PC-3 (cell line): ENCODE data around the gene RFLNA. TPM values are rescaled to one million over a fixed set of nuclear protein-coding genes. Genes with fewer than 3 reads are reported as not detected.

Experiments
- ATAC-seq: fragments of 200-7000 bp; cut with Tn5 transposase; 2 replicates; pipeline ENCODE4 v1.9.1; 2020; ENCODE audit warnings: mild to moderate bottlenecking, moderate library complexity
- BruUV-seq: library from RNA; stranded (reverse); fragments of 400-500 nt; replicated peaks from 2 replicates; lab custom pipeline; 2021; lab: Mats Ljungman, UMichigan
- CTCF ChIA-PET: fragments of 300-600 bp; sonication (Branson Sonifier 250); formaldehyde crosslinking; loops from one replicate; lab custom pipeline; 2022; ENCODE audit warnings: antibody characterized with exemption; lab: Charles Lee
- POLR2A ChIA-PET: fragments of 300-600 bp; sonication (Branson Sonifier 250); formaldehyde crosslinking; loops from one replicate; lab custom pipeline; 2022; ENCODE audit warnings: antibody characterized with exemption; ENCODE audit not compliant: unreplicated experiment; lab: Charles Lee
- DNase-seq: peaks from one replicate; pipeline ENCODE4 v3.0.0-alpha.2; 2015
- H2AFZ ChIP-seq: fragments of 300-600 bp; sonication (generic); 2 replicates; pipeline ENCODE4 v1.6.0; 2016; ENCODE audit warnings: antibody characterized with exemption, low read length
- H3F3A ChIP-seq: fragments of 300-600 bp; sonication (generic); one replicate; pipeline ENCODE4 v1.6.0; 2017; ENCODE audit warnings: antibody characterized with exemption, low read length, control low read depth, mild to moderate bottlenecking; ENCODE audit not compliant: unreplicated experiment
- H3K27ac ChIP-seq: fragments of 300-600 bp; sonication (generic); 2 replicates; pipeline ENCODE4 v1.5.1; 2016; ENCODE audit warnings: mild to moderate bottlenecking, low read length
- H3K27me3 ChIP-seq: fragments of 300-600 bp; sonication (generic); 2 replicates; pipeline ENCODE4 v1.6.1; 2016; ENCODE audit warnings: low read length, mixed read lengths
- H3K36me3 ChIP-seq: fragments of 300-600 bp; sonication (generic); 2 replicates; pipeline ENCODE4 v1.6.1; 2016; ENCODE audit warnings: low read depth, mixed run types, low read length, mixed read lengths
- H3K4me1 ChIP-seq: fragments of 300-600 bp; sonication (generic); 2 replicates; pipeline ENCODE4 v1.5.1; 2016; ENCODE audit warnings: low read length; ENCODE audit not compliant: insufficient read depth
- H3K4me2 ChIP-seq: fragments of 300-600 bp; sonication (generic); 2 replicates; pipeline ENCODE4 v1.6.0; 2016; ENCODE audit warnings: low read length
- H3K4me3 ChIP-seq: fragments of 300-600 bp; sonication (generic); 2 replicates; pipeline ENCODE4 v1.5.1; 2016; ENCODE audit warnings: mild to moderate bottlenecking, low read length, mixed read lengths
- H3K79me2 ChIP-seq: fragments of 300-600 bp; sonication (generic); 2 replicates; pipeline ENCODE4 v1.6.1; 2017; ENCODE audit warnings: low read length, mixed read lengths
- H3K9ac ChIP-seq: fragments of 300-600 bp; sonication (generic); 2 replicates; pipeline ENCODE4 v1.6.0; 2016; ENCODE audit warnings: mild to moderate bottlenecking, low read length
- H3K9me2 ChIP-seq: fragments of 300-600 bp; sonication (generic); replicated peaks from 2 replicates; pipeline ENCODE4 v1.6.1; 2016; ENCODE audit warnings: mixed run types, low read length, mixed read lengths
- H3K9me3 ChIP-seq: fragments of 300-600 bp; sonication (generic); 2 replicates; pipeline ENCODE4 v1.6.1; 2016; ENCODE audit warnings: low read length, mixed read lengths
- H4K20me1 ChIP-seq: fragments of 300-600 bp; sonication (generic); 2 replicates; pipeline ENCODE4 v1.6.1; 2016; ENCODE audit warnings: low read length, mixed read lengths
- CTCF ChIP-seq: fragments of 300-600 bp; sonication (generic); conservative IDR thresholded peaks from 2 replicates; pipeline ENCODE4 v1.5.1; 2017; ENCODE audit warnings: antibody characterized with exemption, low read depth, mild to moderate bottlenecking, low read length
- EZH2 ChIP-seq: fragments of 300-600 bp; sonication (generic); IDR thresholded peaks from one replicate; pipeline ENCODE4 v1.6.1; 2017; ENCODE audit warnings: antibody characterized with exemption, mild to moderate bottlenecking, low read length; ENCODE audit not compliant: unreplicated experiment
- EZH2phosphoT487 ChIP-seq: fragments of 300-600 bp; sonication (generic); IDR thresholded peaks from 2 replicates; pipeline ENCODE4 v1.6.1; 2018; ENCODE audit warnings: mild to moderate bottlenecking, antibody characterized with exemption, low read length, borderline replicate concordance
- intact Hi-C: fragments of 100-400 bp; cut with micrococcal nuclease; formaldehyde crosslinking; loops from 2 replicates; pipeline ENCODE4 v1.9.0; 2023
- total RNA-seq: library from RNA; depleted of rRNA; stranded (reverse); fragments of >200 nt; gene quantifications from 2 replicates; pipeline ENCODE4 v1.2.3, GENCODE V29; 2014

Gene RFLNA
- total RNA-seq, 1 experiment from 2014 or later = not detected

- Histone ChIP-seq H3K4me1 (no peaks in the 10 kb centered on the region), H3K4me2 (no peak overlapping the region), H3K27ac (no peak overlapping the region), H3F3A (no peaks in the 10 kb centered on the region), H4K20me1 (no peaks in the 10 kb centered on the region), H2AFZ (no peak overlapping the region), H3K9ac (no peak overlapping the region), H3K36me3 (no peaks in the 10 kb centered on the region), H3K79me2 (no peaks in the 10 kb centered on the region), H3K9me3 (no peaks in the 10 kb centered on the region), H3K27me3 (peaks cover 94% of the 10 kb centered on the region), H3K4me3 (no peak overlapping the region), H3K9me2 (no peaks in the 10 kb centered on the region)
- CTCF ChIA-PET = no interaction called here
- intact Hi-C loops = no loop called here
- DNase-seq (no peak), ATAC-seq (no peak)
- no TSS peak for BruUV-seq
- TF ChIP-seq EZH2phosphoT487 (no peak), EZH2 (no peak), CTCF (no peak)
- POLR2A ChIA-PET = no interaction called here
Measured at GRCh38 chr12:124254126-124254525, 40.8 kb upstream of the RFLNA start.

DNA sequence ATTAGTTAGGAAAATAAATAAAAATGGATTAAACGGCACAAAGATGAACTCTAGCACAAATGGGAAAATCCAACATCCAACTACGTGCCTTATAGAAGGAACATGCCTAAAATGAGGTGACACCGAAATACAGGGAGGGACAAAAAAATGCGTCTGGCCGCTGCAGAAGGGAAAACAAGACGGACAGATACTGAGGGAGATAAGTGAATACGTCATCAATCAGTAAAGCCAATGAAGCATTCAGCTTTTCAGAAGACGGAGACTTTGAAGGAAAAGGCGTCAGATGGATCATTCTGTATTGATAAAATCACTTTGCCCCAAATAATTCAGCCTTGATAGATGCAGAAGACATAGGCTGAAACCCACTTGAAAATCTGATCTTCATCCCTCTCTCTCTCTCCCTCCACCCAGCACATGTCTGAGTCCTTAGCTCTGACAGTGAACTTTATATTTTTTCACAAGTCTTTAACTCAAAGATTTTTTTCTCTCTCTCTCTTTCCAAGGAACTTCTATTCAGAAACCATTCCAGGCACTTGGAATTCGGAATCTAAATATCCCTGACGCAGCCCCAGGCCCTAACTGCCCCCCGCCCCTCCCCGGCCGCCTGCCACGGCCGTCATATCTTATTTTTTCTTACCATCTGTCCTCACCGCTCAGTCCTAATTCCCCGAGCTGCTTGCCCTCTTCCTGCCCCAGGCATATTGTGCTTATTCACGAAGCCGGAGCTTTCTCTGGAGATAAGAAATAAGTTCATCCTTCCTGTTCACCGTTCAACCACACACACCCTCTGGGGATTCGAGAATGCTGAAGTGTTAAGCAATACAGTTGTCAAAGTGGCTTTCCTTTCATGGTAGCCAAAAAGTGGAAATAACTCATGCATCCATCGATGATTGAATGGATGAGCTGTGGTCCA lies 35.5 kb upstream of the RFLNA start:
- no peak overlapping the region for H3K27ac ChIP-seq
- no peak overlapping the region for H3K4me3 ChIP-seq
- H3K36me3 ChIP-seq = no peaks in the 10 kb centered on the region
- no peaks in the 10 kb centered on the region for H3K4me1 ChIP-seq
- no peaks in the 10 kb centered on the region for H3K79me2 ChIP-seq
- CTCF ChIA-PET = interaction anchor here (1.0 kb wide), 1 partner anchor 227 kb away, joined by 3 read pairs; no protein-coding TSS in a partner anchor
- intact Hi-C loops = no loop called here
- H3K9me2 ChIP-seq = no peaks in the 10 kb centered on the region
- H4K20me1 ChIP-seq = no peaks in the 10 kb centered on the region
- H3K27me3 ChIP-seq = peaks cover 84% of the 10 kb centered on the region
- TF ChIP-seq CTCF = no peak
- TF ChIP-seq EZH2 = no peak
- no peak for TF ChIP-seq EZH2phosphoT487
- DNase-seq (no peak), ATAC-seq (no peak)
- H3F3A ChIP-seq = no peaks in the 10 kb centered on the region
- H3K4me2 ChIP-seq = no peak overlapping the region
- POLR2A ChIA-PET = no interaction called here
- no peak overlapping the region for H2AFZ ChIP-seq
- no TSS peak for BruUV-seq
- no peaks in the 10 kb centered on the region for H3K9me3 ChIP-seq
- no peak overlapping the region for H3K9ac ChIP-seq

DNA sequence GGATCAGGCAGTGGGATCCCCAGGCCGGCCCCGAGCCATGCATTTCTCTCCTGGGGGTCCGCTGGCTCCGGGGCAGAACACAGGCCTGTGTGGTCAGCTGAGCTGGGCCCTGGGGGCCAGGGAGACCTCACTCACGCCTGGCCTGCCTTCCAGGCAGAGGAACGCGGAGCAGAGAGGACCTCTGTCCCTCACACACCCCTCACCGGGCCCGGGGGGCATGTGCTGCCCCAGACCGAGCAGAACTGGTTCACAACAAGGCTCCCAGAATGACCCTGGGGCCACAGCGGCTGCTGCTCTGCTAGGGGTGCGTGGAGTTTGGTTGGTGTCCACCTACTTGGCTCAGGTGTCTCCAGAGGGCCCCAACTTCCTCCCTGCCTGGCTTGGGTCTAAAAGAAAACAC lies 33.0 kb upstream of the RFLNA start:
- no peaks in the 10 kb centered on the region for H3K36me3 ChIP-seq
- no peak overlapping the region for H3K9ac ChIP-seq
- ChIA-PET CTCF (no interaction called here), POLR2A (no interaction called here)
- H4K20me1 ChIP-seq = no peaks in the 10 kb centered on the region
- DNase-seq = no peak
- H3K27me3 ChIP-seq = peaks cover 83% of the 10 kb centered on the region
- no peak overlapping the region for H3K4me3 ChIP-seq
- H3K4me2 ChIP-seq = no peak overlapping the region
- intact Hi-C loops = no loop called here
- no peaks in the 10 kb centered on the region for H3K79me2 ChIP-seq
- H3K9me3 ChIP-seq = no peaks in the 10 kb centered on the region
- TF ChIP-seq EZH2phosphoT487 (no peak), CTCF (no peak), EZH2 (no peak)
- no peaks in the 10 kb centered on the region for H3K4me1 ChIP-seq
- H2AFZ ChIP-seq = no peak overlapping the region
- no peaks in the 10 kb centered on the region for H3K9me2 ChIP-seq
- H3K27ac ChIP-seq = no peak overlapping the region
- ATAC-seq = no peak
- no peaks in the 10 kb centered on the region for H3F3A ChIP-seq
- BruUV-seq = no TSS peak
